Neural progenitor cell (in vitro differentiated cells): ENCODE results near the gene CA5A. TPM values are rescaled to one million over a fixed set of nuclear protein-coding genes. Genes with fewer than 3 reads are reported as not detected.
A peak's percentile ranks its signal among the peaks of the same experiment; 100 is the strongest.

ENCODE experiments used
- DNase-seq: peaks from one replicate; pipeline ENCODE4 v3.0.0-alpha.2; 2016; ENCODE audit warnings: low spot score
- H2AFZ ChIP-seq: fragments of 200-600 bp; sonication (generic); replicated peaks from 2 replicates; pipeline ENCODE4 v1.6.1; 2016; ENCODE audit warnings: antibody characterized with exemption
- H3F3A ChIP-seq: fragments of 200-600 bp; sonication (generic); 2 replicates; pipeline ENCODE4 v1.6.1; 2016; ENCODE audit warnings: antibody characterized with exemption, low read depth
- H3K27ac ChIP-seq: fragments of 200-600 bp; sonication (generic); 2 replicates; pipeline ENCODE4 v1.5.1; 2016; ENCODE audit warnings: mild to moderate bottlenecking
- H3K27me3 ChIP-seq: fragments of 200-600 bp; sonication (generic); 2 replicates; pipeline ENCODE4 v1.6.1; 2016; ENCODE audit warnings: mild to moderate bottlenecking, moderate library complexity
- H3K36me3 ChIP-seq: fragments of 200-600 bp; sonication (generic); 2 replicates; pipeline ENCODE4 v1.5.1; 2016
- H3K4me1 ChIP-seq: fragments of 200-600 bp; sonication (generic); 2 replicates; pipeline ENCODE4 v1.6.1; 2016; ENCODE audit warnings: mixed run types
- H3K4me2 ChIP-seq: fragments of 200-600 bp; sonication (generic); 2 replicates; pipeline ENCODE4 v1.6.1; 2016
- H3K4me3 ChIP-seq: fragments of 200-600 bp; sonication (generic); 2 replicates; pipeline ENCODE4 v1.5.1; 2016
- H3K79me2 ChIP-seq: fragments of 200-600 bp; sonication (generic); 2 replicates; pipeline ENCODE4 v1.6.1; 2016; ENCODE audit warnings: low read depth
- H3K9ac ChIP-seq: fragments of 200-600 bp; sonication (generic); 2 replicates; pipeline ENCODE4 v1.6.1; 2016
- H3K9me3 ChIP-seq: fragments of 200-600 bp; sonication (generic); 2 replicates; pipeline ENCODE4 v1.5.1; 2016; ENCODE audit warnings: low read depth
- H4K20me1 ChIP-seq: fragments of 200-600 bp; sonication (generic); 2 replicates; pipeline ENCODE4 v1.6.1; 2016; ENCODE audit warnings: low read depth
- H3K27ac Mint-ChIP-seq: 3 replicates; pipeline ENCODE4 v1.8.0; 2021; ENCODE audit warnings: mixed read lengths
- H3K27me3 Mint-ChIP-seq: 2 replicates; pipeline ENCODE4 v1.8.0; 2022; ENCODE audit warnings: low read depth, mild to moderate bottlenecking, inconsistent platforms, moderate library complexity, mixed read lengths; ENCODE audit not compliant: insufficient read depth
- H3K36me3 Mint-ChIP-seq: 3 replicates; pipeline ENCODE4 v1.8.0; 2021; ENCODE audit warnings: mixed read lengths
- H3K4me1 Mint-ChIP-seq: 3 replicates; pipeline ENCODE4 v1.8.0; 2021; ENCODE audit warnings: mixed read lengths
- H3K4me3 Mint-ChIP-seq: 3 replicates; pipeline ENCODE4 v1.8.0; 2021; ENCODE audit warnings: mild to moderate bottlenecking, moderate library complexity, mixed read lengths
- H3K9me3 Mint-ChIP-seq: 3 replicates; pipeline ENCODE4 v1.8.0; 2020; ENCODE audit warnings: mixed read lengths
- CTCF ChIP-seq: fragments of 200-600 bp; sonication (generic); IDR thresholded peaks from 2 replicates; pipeline ENCODE4 v1.5.1; 2017; ENCODE audit warnings: antibody characterized with exemption, mild to moderate bottlenecking
- EZH2 ChIP-seq: fragments of 200-600 bp; sonication (generic); IDR thresholded peaks from 2 replicates; pipeline ENCODE4 v1.6.1; 2017; ENCODE audit warnings: antibody characterized with exemption, mild to moderate bottlenecking, moderate library complexity
- EZH2phosphoT487 ChIP-seq: fragments of 200-600 bp; sonication (generic); IDR thresholded peaks from 2 replicates; pipeline ENCODE4 v1.6.1; 2017; ENCODE audit warnings: antibody characterized with exemption
- total RNA-seq: library from RNA; depleted of rRNA; stranded (reverse); fragments of >200 nt; gene quantifications from 2 replicates; pipeline ENCODE4 v1.2.3, GENCODE V29; 2015; ENCODE audit warnings: low replicate concordance

CA5A gene
- total RNA-seq, 1 donor from 2014 or later: not detected

GRCh38 chr16:87956365-87957231, 20.3 kb upstream of the CA5A start:
- no peaks in the 10 kb centered on the region for H3K9me3 ChIP-seq
- peak; percentile 65 for DNase-seq
- peaks cover 100% of the 10 kb centered on the region for H3K79me2 ChIP-seq
- no peaks in the 10 kb centered on the region for H3K36me3 ChIP-seq
- H3K4me2 ChIP-seq: peak overlapping the region; percentile 65
- H3K4me3 ChIP-seq: peak overlapping the region; percentile 16
- H3F3A ChIP-seq: peaks cover 16% of the 10 kb centered on the region
- no peaks in the 10 kb centered on the region for H3K27me3 ChIP-seq
- peaks cover 22% of the 10 kb centered on the region for H3K4me1 ChIP-seq
- peaks cover 17% of the 10 kb centered on the region for H3K36me3 Mint-ChIP-seq
- peak overlapping the region; percentile 76 for H3K27ac Mint-ChIP-seq
- H2AFZ ChIP-seq: no peak overlapping the region
- peak overlapping the region; percentile 38 for H3K4me3 Mint-ChIP-seq
- TF ChIP-seq CTCF: peak; percentile 30
- TF ChIP-seq EZH2phosphoT487: no peak
- H3K9me3 Mint-ChIP-seq: no peaks in the 10 kb centered on the region
- peak overlapping the region; percentile 58 for H3K9ac ChIP-seq
- peak overlapping the region; percentile 83 for H3K27ac ChIP-seq
- H3K4me1 Mint-ChIP-seq: peaks cover 37% of the 10 kb centered on the region
- peaks cover 63% of the 10 kb centered on the region for H4K20me1 ChIP-seq
- no peaks in the 10 kb centered on the region for H3K27me3 Mint-ChIP-seq

- Mint-ChIP-seq H3K27me3 (no peaks in the 10 kb centered on the region), H3K4me3 (no peak overlapping the region), H3K27ac (peak overlapping the region; percentile 76), H3K9me3 (no peaks in the 10 kb centered on the region), H3K36me3 (peaks cover 15% of the 10 kb centered on the region), H3K4me1 (peaks cover 35% of the 10 kb centered on the region)
- DNase-seq: no peak
- Histone ChIP-seq H3F3A (peaks cover 16% of the 10 kb centered on the region), H3K9me3 (no peaks in the 10 kb centered on the region), H4K20me1 (peaks cover 59% of the 10 kb centered on the region), H3K36me3 (no peaks in the 10 kb centered on the region), H3K79me2 (peaks cover 95% of the 10 kb centered on the region), H2AFZ (no peak overlapping the region), H3K4me3 (peak overlapping the region; percentile 16), H3K4me2 (peak overlapping the region; percentile 65), H3K9ac (peak overlapping the region; percentile 58), H3K4me1 (peaks cover 22% of the 10 kb centered on the region), H3K27me3 (no peaks in the 10 kb centered on the region), H3K27ac (peak overlapping the region; percentile 83)
- TF ChIP-seq EZH2: no peak
- no peak for TF ChIP-seq EZH2phosphoT487
- TF ChIP-seq CTCF: no peak
Measured at GRCh38 chr16:87956098-87956364, 19.7 kb upstream of the CA5A start.

GRCh38 chr16:87955302-87956097, 19.2 kb upstream of the CA5A start:
- Mint-ChIP-seq H3K27ac (no peak overlapping the region), H3K9me3 (no peaks in the 10 kb centered on the region), H3K4me3 (peak overlapping the region; percentile 9), H3K27me3 (no peaks in the 10 kb centered on the region), H3K4me1 (peaks cover 35% of the 10 kb centered on the region), H3K36me3 (peaks cover 15% of the 10 kb centered on the region)
- H4K20me1 ChIP-seq: peaks cover 59% of the 10 kb centered on the region
- peaks cover 22% of the 10 kb centered on the region for H3K4me1 ChIP-seq
- H3K27ac ChIP-seq: peak overlapping the region; percentile 83
- no peaks in the 10 kb centered on the region for H3K27me3 ChIP-seq
- H3F3A ChIP-seq: peaks cover 16% of the 10 kb centered on the region
- H3K36me3 ChIP-seq: no peaks in the 10 kb centered on the region
- TF ChIP-seq CTCF (no peak), EZH2 (no peak), EZH2phosphoT487 (no peak)
- H3K79me2 ChIP-seq: peaks cover 89% of the 10 kb centered on the region
- no peaks in the 10 kb centered on the region for H3K9me3 ChIP-seq
- no peak overlapping the region for H2AFZ ChIP-seq
- no peak for DNase-seq
- peak overlapping the region; percentile 65 for H3K4me2 ChIP-seq
- no peak overlapping the region for H3K4me3 ChIP-seq
- peak overlapping the region; percentile 58 for H3K9ac ChIP-seq
